Measurements from ENCODE around the gene WNT4.

Gene WNT4

GRCh38 chr1:22143065-22144033, at the start of gene WNT4:
Gene WNT4 (minus strand): TSS chr1:22143097. CDS start chr1:22142922, 175 bp downstream.
- DNase-seq: peak; percentile 20

GRCh38 chr1:22190731-22191130, 47.8 kb upstream of the WNT4 start:
- no peak for DNase-seq

- DNase-seq: no peak
Measured at GRCh38 chr1:22190251-22190650, 47.4 kb upstream of the WNT4 start.

GRCh38 chr1:22189619-22190018, 46.7 kb upstream of the WNT4 start:
- DNase-seq: no peak

- no peak for DNase-seq
Measured at GRCh38 chr1:22188914-22189313, 46.0 kb upstream of the WNT4 start.

- no peak for DNase-seq
Measured at GRCh38 chr1:22188436-22188835, 45.5 kb upstream of the WNT4 start.

- no peak for DNase-seq
Measured at GRCh38 chr1:22186311-22186710, 43.4 kb upstream of the WNT4 start.

- DNase-seq: no peak
Measured at GRCh38 chr1:22184892-22185612, 42.2 kb upstream of the WNT4 start.

GRCh38 chr1:22184454-22184853, 41.6 kb upstream of the WNT4 start:
- no peak for DNase-seq

- DNase-seq: no peak
Measured at GRCh38 chr1:22182715-22183114, 39.8 kb upstream of the WNT4 start.

- DNase-seq: no peak
Measured at GRCh38 chr1:22179197-22179803, 36.4 kb upstream of the WNT4 start.

GRCh38 chr1:22177354-22178003, 34.6 kb upstream of the WNT4 start:
- no peak for DNase-seq

GRCh38 chr1:22176258-22176657, 33.4 kb upstream of the WNT4 start:
- DNase-seq: no peak

- DNase-seq: no peak
Measured at GRCh38 chr1:22174446-22175220, 31.7 kb upstream of the WNT4 start.

GRCh38 chr1:22171951-22172715, 29.2 kb upstream of the WNT4 start:
- DNase-seq: no peak

GRCh38 chr1:22169816-22170215, 26.9 kb upstream of the WNT4 start:
- no peak for DNase-seq

GRCh38 chr1:22168412-22168973, 25.6 kb upstream of the WNT4 start:
- no peak for DNase-seq

- DNase-seq: no peak
Measured at GRCh38 chr1:22166439-22166838, 23.5 kb upstream of the WNT4 start.

GRCh38 chr1:22164841-22165808, 22.2 kb upstream of the WNT4 start:
- DNase-seq: no peak

GRCh38 chr1:22163564-22163963, 20.7 kb upstream of the WNT4 start:
- DNase-seq: no peak

All from suppressor macrophage treated with lipopolysaccharide for 4 hours (primary cell).